DMS53 treated with DMSO at 0.1 percent for 48 hours (cell line): ENCODE results near the gene TINCR.

Source experiments
- DNase-seq: peaks from one replicate; lab custom pipeline; 2025; ENCODE audit not compliant: unreplicated experiment; lab: John Stamatoyannopoulos, UW

Gene TINCR

DNA sequence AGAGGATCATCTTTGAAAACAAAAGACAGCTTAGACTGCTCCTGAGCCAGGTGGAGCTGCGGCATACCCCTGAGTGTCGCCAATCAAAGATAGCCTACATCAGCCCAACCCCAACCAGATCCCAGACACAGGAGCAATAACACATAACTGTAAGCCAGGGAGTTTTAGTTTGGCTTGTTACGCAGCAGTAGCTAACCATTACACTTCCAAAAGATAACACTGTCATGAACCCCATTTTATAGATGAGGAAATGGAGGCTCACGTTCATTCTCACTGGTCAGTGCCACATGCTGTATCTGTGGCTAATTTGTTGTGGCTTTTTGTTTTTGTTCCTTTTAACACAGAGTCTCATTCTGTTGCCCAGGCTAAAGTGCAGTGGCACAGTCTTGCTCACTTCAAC, 47.3 kb downstream of the TINCR start:
- no peak for DNase-seq

DNA sequence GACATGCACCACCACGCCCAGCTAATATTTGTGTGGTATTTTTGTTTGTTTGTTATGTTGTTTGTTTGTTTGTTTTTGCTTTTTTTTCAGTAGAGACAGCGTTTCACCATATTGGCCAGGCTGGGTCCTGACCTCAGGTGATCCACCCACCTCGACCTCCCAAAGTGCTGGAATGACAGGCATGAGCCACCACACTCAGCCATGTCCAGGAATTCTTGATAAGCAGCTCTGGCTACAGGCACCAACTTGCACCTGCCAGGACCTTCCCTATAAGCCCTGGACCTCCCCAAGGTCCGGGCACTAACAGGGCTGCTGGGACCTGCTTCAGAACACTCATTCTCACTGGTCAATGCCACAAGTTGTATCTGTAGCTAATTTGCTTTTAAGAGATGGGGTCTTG, 48.7 kb downstream of the TINCR start:
- no peak for DNase-seq

DNA sequence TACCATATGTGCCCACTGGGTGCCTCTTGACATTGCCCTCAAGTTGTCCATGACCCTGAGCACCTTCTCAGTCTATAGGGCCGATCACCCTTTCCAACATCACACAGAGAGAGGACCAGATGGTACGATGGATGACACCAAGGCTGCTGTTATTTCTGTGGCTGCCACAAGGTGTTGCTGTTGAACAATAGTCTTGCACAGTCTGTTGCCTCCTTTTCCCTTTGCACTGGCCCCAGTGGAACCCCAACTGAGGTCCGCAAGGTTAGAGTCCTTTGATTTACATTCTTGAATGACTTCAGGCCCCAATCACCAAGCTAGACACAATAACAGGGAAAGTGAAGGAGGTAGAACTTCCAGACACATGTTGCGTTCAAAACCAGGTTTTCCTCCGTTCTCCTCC, 52.0 kb downstream of the TINCR start:
- no peak for DNase-seq

DNA sequence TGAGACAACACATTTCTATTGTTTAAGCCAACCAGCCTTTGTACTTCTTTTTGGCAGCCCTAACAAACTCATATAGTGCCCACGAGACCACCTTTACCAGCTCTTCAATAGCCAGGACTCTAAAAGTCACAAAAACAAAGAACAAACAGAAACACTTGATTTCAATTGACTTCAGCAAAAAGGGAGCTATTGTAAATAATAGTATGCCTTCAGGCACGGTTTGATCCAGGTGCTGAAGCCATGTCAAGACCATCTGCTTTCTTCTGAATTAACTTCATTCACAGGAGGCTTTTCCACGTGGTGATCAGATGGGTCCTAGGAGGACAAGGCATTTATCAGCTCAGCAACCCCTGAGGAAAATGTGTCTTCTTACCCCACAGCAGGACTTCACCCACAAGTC, 53.8 kb downstream of the TINCR start:
- DNase-seq: no peak

DNA sequence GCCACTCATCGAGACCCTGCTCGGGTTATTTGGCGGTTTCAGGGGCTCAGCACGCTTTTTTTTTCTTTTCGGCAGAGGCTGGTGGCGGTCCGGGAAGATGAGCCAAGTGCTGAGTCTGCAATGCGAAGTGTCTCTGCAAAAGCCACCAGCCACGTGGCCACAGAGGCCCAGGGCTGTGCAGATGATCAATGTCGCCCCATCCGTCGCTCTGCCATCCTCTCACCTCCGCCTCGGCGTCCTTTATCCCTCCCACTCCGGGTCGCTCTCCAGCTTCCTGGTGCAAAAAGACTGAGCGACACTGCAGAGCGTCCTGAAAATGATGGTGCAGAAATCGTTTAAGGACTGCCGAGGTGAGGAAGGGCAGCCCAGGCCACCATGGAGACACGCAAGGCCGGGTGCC, 55.0 kb downstream of the TINCR start:
- DNase-seq: no peak
